Measurements from ENCODE around the gene KIF13A.
"Not testable (repeated sequence)": the region's sequence is repeated elsewhere in the genome, so short reads cannot be mapped to it uniquely, and the experiment has no call there.

The KIF13A gene

DNA sequence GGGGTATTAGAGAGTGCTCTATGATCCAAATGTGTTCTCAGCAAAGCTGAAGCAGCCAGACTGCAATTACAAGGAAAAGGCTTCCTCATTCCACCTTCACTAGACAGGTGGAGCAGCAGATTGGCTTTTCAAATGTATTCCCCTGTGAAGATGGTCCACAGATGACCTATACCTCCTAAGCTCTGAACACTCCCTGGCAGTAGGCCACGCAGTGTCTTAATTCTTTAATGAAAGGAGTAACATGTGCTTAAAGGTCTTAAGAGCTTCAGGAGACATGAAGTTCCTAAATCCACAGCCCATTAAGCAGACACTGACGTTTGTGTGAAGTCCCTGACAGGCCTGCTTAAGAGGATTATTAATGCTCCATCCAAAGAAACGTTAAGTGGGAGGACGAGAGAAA lies 141.8 kb downstream of the KIF13A start:
- DNase-seq (ENCODE audit: low spot score), result no peak

DNA sequence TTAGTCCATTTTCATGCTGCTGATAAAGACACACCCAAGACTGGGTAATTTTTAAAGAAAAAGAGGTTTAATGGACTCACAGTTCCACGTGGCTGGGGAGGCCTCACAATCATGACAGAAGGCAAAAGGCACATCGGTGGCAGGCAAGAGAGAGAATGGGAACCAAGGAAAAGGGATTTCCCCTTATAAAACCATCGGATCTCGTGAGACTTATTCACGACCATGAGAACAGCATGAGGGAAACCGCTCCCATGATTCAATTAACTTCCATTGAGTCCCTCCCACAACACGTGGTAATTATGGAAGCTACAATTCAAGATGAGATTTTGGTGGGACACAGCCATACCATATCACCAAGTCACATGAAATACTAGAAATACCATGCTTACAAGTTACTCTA lies 142.5 kb downstream of the KIF13A start:
- DNase-seq (ENCODE audit: low spot score), result not testable (repeated sequence)

DNA sequence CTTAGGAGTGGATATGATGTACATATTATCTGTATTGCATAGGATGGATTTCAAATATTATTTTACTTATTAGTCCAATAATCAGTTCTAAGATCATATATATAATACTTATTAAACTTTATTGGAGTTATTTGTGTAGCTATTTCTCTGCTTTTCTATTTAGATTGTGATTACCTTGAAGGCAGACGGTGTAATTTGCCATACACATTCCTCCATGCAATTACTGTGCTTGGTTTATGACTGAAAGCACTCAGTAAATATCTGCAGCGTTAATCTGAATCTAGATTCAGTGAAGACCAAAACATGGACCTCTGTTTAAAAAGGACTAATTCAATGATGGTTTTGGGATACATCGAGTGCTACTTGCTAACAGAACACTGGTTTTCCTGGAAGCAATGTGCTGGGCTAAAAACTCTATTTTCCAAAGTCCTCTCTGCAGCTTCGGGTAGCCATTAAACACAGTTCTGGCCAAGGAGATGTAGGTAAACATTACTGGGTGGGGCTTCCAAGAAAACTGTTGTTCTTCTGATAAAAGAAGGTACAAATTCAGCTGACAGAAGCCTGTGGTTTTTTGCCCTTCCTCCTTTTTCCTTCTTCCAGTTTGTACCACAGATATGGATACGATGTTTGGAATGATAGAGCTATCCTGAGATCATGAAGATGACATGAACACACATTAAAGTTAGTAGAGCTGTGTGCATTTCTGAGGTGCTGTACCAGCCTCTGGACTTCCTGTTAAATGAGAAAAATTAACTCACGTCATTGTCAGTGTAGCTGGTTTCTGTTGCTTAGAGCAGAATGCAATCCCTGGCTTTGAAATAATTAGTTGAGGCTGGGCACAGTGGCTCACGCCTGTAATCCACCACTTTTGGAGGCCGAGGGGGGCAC lies 144.3 kb downstream of the KIF13A start:
- DNase-seq (ENCODE audit: low spot score), result no peak

DNA sequence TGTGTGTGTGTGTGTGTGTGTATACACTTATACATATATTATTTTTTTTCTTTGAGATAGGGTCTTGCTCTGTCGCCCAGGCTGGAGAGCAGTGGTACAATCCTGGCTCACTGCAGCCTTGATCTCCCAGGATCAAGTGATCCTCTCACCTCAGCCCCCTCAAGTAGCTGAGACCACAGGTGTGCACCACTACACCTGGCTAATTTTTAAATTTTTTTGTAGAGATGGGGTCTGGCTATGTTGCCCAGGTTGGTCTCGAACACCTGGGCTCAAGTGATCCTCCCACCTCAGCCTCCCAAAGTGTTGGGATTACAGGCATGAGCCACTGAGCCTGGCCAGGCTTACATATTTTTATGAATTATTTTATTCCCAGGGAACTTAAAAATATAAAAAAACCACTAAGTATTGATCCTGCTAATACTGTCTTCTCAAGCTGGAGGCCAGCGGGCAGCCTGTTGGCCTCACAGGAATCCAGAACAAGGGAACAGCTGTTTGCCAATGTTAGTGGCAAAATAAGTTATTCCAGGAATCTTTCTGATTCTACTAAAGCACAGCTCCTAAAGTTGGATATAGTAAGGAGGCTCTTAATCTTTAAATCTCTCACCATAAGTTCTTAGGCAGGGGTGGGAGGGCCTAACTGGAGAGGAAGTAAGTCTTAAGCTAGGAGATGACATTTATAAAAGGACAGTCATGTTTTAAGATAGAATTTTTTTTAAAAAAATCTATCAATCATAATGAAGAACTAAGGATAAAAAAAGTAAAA lies 145.2 kb downstream of the KIF13A start:
- no peak for DNase-seq (ENCODE audit: low spot score)

DNA sequence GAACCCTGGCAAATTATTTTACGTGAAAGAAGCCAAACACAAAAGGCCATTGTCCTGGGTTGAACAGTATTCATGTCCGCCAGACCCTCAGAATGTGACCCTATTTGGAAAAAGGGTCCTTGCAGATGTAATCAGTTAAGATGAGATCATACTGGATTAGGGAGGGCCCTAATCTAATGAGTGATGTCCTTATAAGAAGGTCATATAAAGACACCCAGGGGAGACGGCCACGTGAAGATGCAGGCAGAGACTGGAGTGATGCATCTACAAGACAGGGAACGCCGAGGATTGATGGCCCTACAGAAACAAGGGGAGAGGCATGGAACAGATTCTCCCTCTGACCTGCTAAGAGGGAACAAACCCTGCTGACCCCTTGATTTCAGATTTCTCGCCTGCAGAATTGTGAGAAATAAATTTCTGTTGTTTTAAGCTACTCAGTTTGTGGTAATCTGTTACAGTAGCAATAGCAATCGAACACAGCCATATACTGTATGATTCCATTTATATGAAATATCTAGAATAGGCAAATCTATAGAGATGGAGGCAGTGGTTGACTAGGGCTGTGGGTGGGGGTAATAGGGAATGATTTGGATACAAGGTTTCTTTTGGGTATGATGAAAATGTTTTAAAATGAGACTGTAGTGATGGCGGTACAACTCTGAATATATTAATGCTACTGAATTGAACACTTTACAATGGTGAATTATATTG lies 147.8 kb downstream of the KIF13A start:
- DNase-seq (ENCODE audit: low spot score), result peak; percentile 48

DNA sequence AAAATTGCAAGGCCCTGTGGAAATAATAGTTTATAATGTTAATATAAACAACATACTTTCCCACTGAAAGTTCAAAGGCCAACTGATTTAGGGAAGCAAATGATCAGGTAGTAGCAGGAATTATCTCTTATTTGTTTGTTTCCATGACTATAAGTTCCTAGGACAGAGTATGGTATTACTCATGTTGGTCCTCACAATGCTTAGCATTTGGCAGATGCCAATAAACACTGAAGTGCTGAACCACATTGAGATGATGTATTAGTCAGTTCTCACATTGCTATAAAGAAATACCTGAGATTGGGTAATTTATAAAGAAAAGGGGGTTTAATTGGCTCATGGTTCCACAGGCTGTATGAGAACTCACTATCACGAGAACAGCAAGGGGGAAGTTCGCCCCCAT lies 151.1 kb downstream of the KIF13A start:
- DNase-seq (ENCODE audit: low spot score), result no peak

DNA sequence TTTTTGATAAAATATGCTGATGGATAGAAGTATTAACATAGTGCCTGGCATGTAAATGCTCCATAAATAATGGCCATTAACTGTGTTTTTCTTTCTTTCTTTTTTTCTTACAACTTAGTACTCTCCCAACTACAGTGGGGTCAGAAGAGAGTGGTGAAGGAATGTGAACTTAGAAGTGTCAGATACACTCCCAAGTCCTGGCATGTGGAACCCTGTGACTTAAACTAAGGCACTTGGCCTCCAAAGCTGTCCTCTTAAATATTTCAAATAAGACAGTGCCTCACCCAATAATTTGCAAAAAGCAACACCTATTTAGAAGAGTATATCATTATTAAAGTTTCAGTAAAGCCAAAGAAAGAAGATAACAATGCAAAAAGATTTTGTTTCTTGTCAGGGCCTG lies 151.7 kb downstream of the KIF13A start:
- no peak for DNase-seq (ENCODE audit: low spot score)

DNA sequence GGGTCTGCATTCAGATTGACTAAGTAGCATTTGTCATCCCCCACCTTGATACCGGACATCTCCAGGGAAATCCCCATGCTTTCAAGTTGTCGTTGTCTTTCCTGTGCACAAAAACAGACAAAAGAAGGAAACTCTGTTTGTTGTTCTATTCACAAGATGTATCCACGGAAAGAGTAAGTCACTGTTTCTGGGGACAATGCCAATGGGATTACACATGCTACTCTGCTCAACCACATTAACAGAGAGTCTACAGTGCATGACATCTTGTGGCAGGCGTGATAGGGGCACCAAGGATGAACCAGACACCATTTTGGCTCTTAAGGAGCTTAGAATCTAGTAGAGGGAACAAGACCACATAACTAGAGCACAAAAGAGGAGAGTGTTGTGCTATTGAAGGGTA lies 156.3 kb downstream of the KIF13A start:
- DNase-seq (ENCODE audit: low spot score), result peak; percentile 95

DNA sequence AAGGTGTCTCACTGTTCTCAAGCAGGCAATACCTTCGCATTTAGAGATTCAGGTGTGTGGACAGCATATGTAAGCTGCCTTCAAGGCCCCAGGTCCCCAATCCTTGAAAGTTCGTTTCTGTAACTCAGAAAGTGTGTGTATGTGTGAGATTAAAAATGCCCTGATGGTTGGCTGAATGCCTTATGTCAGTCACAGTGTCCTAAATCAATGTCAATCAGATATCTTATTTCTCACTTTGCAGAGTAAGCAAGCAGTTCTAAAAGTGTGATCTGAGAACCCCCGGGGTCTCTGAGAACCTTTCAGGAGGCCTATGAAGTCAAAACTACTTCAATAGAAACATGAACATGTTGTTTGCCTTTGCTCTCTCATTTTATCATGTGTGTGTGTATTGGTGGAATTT lies 157.5 kb downstream of the KIF13A start:
- no peak for DNase-seq (ENCODE audit: low spot score)

DNA sequence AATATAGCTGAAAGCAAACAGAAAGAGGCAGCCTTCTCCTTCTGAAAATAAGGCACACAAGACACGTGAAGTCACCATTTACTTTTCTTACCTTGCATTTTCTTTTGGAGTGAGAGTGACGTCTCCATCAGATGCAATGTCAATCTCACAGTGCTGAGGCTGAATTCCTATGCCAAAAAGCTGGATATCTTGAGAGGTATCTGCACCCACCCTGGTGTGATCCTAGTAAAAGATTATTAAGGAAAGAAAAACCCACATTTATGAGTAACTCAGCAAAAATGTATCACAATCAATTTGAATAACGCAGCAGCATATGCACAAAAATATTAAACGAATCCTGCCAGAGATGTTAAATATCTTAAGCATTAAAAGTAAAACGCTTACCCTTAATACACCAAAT lies 159.3 kb downstream of the KIF13A start:
- no peak for DNase-seq (ENCODE audit: low spot score)

DNA sequence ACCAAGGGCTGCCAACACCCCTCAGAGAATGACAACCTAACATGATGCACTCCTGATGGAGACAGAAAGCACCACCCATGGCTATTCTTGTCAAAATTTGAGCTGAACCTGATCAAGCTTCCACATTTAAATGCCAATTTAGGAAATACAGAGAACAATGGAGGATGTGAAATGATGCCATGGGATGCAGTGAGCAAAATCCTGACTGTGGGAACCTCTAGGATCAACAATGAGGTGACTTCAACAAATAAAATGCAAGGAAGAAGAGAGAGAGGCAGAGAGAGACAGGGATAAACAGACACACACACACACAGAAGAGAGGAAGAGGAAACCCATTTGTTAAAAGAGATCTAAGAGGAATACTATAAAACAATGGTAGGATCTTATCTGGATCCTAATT lies 161.1 kb downstream of the KIF13A start:
- no peak for DNase-seq (ENCODE audit: low spot score)

DNA sequence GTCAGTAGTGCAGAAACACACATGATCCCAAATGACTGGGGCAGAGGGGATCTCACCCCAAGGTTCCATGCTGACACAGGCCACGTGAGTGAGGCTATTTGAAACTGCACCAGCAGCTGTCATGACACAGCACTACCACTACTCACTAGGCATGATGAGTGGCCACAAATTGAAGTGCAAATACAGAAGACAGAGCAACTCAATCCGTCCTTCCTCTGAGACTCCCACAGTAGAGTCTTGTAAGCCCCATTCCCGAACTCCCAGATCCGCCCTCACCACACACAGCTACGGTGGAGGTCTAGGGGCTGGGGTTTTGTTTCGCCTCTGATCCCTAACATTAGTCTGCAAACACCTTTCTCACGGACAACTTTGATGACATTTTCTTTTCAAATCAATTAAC lies 167.4 kb downstream of the KIF13A start:
- peak; percentile 67 for DNase-seq (ENCODE audit: low spot score)

DNA sequence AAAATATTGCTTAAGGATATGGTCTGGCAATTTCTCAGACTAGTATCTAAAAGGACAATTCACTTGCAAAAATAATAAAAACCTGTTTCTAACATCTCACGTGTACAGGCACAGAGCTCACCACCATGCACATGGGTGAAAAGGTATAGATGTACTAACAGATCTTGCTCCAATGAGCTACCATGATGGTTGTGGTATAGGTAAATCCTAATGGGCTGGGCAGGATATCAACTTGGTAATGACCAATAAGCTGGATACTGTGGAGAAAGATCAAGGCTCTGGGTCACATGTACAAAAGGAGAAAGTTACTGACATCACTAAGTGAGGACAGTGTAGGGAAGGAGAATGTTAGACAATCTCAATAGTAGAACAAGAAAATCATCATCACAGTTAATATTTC lies 169.7 kb downstream of the KIF13A start:
- no peak for DNase-seq (ENCODE audit: low spot score)

DNA sequence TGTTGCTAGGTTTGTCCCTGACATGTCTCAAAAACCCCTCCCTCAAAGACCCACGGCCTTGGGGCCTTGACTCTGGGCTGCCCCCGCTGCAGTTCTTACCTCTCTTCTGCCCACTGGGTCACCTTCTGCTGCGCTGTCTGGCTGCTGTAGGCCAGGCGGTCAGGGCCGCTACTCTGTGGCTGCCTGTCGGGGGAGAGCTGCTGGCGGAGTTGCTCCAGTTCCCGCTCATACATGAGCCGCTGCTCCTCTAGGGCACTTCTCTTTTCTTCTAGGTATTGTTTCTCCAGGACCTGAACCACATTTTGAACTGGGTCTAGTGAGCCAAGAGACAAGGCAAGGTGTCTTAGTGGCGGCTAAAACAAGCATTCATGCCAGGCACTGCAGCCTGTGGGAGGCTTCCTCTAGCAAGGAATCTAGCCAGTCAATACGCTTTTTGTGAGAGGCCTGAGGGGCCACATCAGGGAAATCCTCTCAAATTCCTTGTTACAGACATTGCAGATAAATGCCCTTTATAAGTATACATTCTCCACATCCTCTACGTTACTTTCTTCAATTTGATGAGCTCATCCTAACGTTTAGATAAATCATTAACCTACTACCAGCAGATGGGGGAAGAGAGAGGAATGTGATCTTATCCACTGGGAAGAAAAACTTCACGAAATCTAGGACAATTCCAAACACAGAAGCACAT lies 170.4 kb downstream of the KIF13A start:
- DNase-seq (ENCODE audit: low spot score), result no peak

DNA sequence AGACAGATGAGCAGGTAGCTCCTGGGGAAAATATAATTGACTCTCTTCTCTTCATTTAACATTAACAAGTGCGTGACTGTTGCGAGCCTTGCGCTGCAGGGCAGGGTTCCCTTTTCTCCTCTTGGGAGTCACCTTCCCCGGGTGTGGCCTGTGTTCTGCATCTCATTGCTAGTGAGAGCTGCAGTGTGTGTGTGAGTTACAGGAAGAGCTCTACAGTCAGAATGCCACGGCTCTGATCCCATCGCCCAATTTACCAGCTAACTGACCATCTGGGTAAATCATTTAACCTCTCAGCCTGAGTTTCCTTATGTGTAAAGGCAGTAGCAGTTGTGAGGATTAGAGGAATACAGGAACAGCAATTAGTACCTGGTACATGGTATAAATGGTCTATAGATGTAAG lies 173.9 kb downstream of the KIF13A start:
- no peak for DNase-seq (ENCODE audit: low spot score)

DNA sequence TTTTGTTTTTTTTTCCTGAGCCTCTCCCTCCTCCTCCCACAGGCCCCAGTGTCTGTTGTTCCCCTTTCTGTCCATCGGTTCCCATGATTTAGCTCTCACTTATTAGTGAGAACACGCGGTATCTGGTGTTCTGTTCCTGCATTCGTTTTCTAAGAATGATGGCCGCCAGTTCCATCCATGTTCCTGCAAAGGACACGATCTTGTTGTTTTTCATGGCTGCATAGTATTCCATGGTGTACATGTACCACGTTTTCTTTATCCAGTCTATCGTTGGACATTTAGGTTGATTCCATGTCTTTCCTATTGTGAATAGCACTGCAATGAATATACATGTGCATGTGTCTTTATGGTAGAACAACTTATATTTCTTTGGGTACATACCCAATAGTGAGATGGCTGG lies 175.1 kb downstream of the KIF13A start:
- DNase-seq (ENCODE audit: low spot score), result no peak

DNA sequence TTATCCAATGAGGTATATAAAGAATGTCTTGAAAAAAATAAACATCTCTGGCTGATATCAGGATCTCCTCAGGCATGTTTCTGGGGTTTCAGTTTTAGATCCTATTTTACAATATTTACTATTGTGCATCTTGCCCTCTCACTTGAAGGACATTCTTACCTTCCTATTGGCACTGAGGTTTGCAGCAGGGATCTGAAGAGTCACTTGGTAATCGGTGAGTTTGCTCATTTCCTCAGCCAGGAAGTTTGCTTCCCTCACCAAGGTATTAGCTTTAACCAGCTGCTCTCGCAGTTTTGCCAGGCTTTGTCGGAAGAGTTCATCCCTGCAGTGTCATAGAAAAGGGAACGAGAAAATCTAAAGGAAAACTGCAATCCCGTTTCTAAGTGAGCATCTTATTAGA lies 178.8 kb downstream of the KIF13A start:
- no peak for DNase-seq (ENCODE audit: low spot score)

DNA sequence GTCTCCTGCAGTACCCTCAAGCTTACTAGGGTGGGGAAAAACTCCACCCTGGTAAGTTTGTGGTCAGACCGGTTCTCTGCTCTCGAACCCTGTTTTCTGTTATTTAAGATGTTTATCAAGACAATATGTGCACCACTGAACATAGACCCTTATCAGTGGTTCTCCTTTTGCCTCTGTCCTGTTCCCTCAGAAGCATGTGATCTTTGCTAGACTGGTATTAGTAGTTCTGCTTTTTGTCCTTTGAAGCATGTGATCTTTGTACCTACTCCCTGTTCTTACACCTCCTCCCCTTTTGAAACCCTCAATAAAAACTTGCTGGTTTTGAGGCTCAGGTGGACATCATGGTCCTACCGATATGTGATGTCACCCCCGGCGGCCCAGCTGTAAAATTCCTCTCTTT lies 180.0 kb downstream of the KIF13A start:
- DNase-seq (ENCODE audit: low spot score), result not testable (repeated sequence)

DNA sequence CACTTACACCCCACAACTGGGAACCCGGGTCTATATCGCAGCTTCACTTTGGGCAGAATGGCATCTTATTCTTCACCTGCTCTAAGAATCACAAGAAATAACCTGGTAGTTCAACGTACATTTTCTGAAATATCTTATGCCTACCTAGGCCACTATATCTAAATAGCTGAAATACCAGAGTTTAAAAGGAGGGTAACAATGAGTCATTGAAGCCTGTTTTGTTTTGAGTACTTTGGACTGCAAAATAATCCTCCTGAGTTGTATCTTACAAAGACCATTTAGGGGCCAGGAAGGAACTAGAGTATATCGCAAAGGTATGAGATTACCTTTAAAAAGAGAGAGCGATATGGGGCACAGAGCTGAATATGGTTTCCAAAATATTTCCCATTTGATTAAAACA lies 184.0 kb downstream of the KIF13A start:
- no peak for DNase-seq (ENCODE audit: low spot score)

DNA sequence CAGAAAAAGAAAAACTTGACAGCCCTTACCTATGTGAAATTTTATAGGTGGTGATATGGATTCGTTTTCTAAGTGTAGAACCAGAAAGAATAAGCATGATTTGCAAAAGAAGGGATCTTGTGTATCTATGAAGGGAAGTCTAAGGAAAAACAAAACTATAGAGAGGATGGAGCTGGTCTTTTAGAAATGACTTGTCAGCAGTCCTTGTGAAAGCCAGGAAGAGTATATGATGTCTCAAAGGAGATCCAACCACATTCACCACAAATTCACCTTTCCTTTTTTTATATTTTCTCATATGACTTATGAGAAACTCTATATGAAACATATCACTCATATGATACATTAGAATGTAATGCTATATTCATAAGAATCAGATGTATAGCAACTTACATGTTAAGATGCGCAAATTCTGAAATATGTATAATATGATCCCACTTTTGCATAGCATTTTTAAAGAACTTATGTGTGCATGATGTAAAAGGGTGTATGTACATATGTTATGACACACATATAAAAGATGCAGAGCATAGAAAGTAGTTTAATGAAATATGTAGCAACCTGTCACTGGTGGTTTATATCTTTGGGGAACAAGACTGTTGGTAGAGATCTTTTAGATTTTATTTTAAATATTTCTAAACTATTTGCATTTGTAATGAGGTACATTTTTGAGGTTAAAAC lies 188.8 kb downstream of the KIF13A start:
- DNase-seq (ENCODE audit: low spot score), result no peak

DNA sequence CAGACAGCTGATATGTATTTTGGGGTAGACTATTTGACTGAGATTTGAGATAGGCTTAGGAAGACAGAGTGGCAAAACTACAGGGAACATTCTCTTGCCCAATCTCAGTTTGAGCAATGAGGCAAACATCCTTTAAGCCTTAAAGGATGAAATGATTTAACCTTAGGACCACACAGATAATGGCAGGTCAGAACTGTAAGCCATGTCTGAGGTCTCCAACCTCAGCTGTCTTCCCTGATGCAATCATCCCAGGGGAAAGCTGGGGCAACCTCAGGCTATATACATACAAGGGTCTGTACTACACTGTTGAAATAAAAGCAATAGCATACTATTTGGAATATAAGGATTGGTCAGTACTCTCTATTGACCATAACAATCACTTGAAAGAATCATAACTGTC lies 196.9 kb downstream of the KIF13A start:
- no peak for DNase-seq (ENCODE audit: low spot score)
